HAP-1 (cell line): Measurements from ENCODE around the gene ATAD2B.
"Not testable (repeated sequence)": the region's sequence is repeated elsewhere in the genome, so short reads cannot be mapped to it uniquely, and the experiment has no call there.

Source experiments
- DNase-seq, 2 experiments: peaks; one replicate each; pipeline ENCODE4 v3.0.0-alpha.2; 2016 to 2020; ENCODE audit warnings: low spot score in 2 of 2
- H3K27me3 ChIP-seq: fragments of 250-450 bp; sonication (Bioruptor Pico); 2 replicates; pipeline ENCODE4 v1.5.1; 2020; ENCODE audit warnings: low read depth, mild to moderate bottlenecking, moderate library complexity
- H3K36me3 ChIP-seq: fragments of 250-450 bp; sonication (Bioruptor Pico); replicated peaks from 2 replicates; pipeline ENCODE4 v1.5.1; 2020; ENCODE audit warnings: mild to moderate bottlenecking
- H3K4me1 ChIP-seq: fragments of 250-450 bp; sonication (Bioruptor Pico); 2 replicates; pipeline ENCODE4 v1.5.1; 2020; ENCODE audit warnings: mild to moderate bottlenecking
- H3K4me3 ChIP-seq: fragments of 250-450 bp; sonication (Bioruptor Pico); 2 replicates; pipeline ENCODE4 v1.5.1; 2020; ENCODE audit warnings: mild to moderate bottlenecking, moderate library complexity
- H3K9me3 ChIP-seq: fragments of 250-450 bp; sonication (Bioruptor Pico); 2 replicates; pipeline ENCODE4 v1.5.1; 2020; ENCODE audit warnings: mild to moderate bottlenecking, moderate library complexity
- in situ Hi-C: fragments of 300-500 bp; cut with MboI; formaldehyde crosslinking; loops from 3 replicates; pipeline ENCODE4 v1.14.3; 2020; ENCODE audit warnings: low sequenced_read_pairs, inconsistent platforms, mixed read lengths

ATAD2B gene

DNA sequence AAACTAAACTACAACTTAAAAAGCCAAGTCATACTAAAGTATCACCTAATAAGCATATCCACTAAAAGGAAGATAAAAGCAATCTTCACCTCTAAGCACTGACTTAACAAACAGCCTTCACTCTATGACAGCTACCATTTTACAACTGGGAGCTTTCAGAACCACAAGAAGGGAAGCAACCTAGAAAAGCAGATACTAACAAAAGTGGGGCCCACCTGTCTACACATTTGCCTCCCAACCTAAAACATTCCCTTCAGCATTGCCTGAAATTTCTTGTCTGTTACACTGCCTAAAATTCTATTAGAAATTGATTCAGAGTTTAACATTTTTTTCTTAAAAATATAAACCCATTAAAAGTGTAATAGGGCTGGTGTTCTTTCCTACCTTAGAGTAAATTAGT, 172.0 kb downstream of the ATAD2B start:
- no peak for DNase-seq
- Histone ChIP-seq H3K36me3 (peaks cover 3% of the 10 kb centered on the region; the same call in 1 of the 2 replicates), H3K4me1 (peaks cover 29% of the 10 kb centered on the region), H3K27me3 (no peaks in the 10 kb centered on the region), H3K4me3 (no peak overlapping the region), H3K9me3 (no peaks in the 10 kb centered on the region)
- in situ Hi-C loops = no loop called here

DNA sequence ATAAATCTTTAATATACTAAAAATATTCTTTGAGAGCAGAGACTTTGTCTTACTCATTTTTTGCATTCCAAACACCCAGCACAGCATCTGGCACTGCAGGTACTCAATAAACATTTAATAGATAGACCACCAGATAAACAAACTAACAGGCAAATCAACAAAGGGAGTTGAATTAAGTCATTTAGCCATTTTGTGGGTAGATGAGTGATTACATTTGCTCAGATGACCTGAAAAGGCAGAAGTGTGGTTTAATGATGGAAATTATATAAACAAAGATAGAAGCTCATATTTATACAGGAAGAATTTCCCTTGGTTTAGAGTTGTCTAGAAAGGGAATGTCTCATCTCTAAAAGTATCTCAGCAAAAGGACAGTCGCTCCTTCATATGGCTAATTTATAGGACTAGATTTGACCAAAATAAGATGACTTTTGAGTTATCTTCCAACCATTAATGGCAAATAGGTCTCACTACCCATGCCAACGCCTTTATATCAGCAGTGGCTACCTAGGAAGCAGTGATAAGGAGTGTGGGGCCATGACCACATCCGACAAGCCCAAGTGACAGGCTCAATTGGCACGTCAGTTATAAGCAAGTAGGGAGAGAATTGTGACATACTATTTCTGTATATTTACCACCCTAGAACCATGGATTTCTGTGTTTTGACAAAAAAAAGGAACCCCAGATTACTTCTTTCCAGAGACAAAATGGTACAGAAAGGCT, 173.5 kb downstream of the ATAD2B start:
- Histone ChIP-seq H3K36me3 (peaks cover 3% of the 10 kb centered on the region; the same call in 1 of the 2 replicates), H3K27me3 (no peaks in the 10 kb centered on the region), H3K4me3 (no peak overlapping the region), H3K9me3 (no peaks in the 10 kb centered on the region), H3K4me1 (peaks cover 29% of the 10 kb centered on the region)
- in situ Hi-C loops = no loop called here
- no peak for DNase-seq

DNA sequence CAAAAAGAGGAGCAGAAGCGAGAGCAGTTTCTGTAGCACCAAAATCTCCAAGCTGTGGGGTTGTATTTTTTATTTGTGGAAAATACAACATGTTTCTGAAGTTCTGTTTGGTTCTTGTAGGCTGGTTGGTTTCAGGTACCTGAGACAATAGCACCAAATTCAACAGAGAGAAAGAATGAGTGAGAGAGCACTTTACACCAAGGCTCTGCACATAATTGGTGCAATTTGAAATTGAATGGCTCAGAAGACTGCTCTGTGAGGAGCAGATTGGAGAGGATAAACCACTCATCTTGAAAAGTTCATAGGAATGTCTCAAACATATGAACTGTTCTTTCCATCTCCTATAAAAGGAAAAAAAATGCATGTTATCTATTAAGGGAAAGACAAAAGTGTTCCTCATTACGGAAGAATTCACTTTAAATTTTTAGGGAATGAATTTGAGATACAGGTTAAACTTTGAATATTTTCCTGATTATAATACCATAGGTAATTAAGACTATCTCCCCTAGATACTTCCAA, 175.1 kb downstream of the ATAD2B start:
- H3K4me3 ChIP-seq = no peak overlapping the region
- in situ Hi-C loops = no loop called here

GRCh38 chr2:23746141-23746863, 180.6 kb downstream of the ATAD2B start:
- in situ Hi-C loops = no loop called here
- H3K27me3 ChIP-seq = no peaks in the 10 kb centered on the region
- no peaks in the 10 kb centered on the region for H3K36me3 ChIP-seq
- H3K9me3 ChIP-seq = no peaks in the 10 kb centered on the region
- H3K4me3 ChIP-seq = no peak overlapping the region
- H3K4me1 ChIP-seq = no peaks in the 10 kb centered on the region
- no peak for DNase-seq

More for the DNA sequence above, 175.1 kb downstream of the ATAD2B start:
- H3K27me3 ChIP-seq = no peaks in the 10 kb centered on the region
- no peaks in the 10 kb centered on the region for H3K9me3 ChIP-seq
- no peak for DNase-seq
- H3K4me1 ChIP-seq = peaks cover 23% of the 10 kb centered on the region
- no peaks in the 10 kb centered on the region; the same call in 1 of the 2 replicates for H3K36me3 ChIP-seq

DNA sequence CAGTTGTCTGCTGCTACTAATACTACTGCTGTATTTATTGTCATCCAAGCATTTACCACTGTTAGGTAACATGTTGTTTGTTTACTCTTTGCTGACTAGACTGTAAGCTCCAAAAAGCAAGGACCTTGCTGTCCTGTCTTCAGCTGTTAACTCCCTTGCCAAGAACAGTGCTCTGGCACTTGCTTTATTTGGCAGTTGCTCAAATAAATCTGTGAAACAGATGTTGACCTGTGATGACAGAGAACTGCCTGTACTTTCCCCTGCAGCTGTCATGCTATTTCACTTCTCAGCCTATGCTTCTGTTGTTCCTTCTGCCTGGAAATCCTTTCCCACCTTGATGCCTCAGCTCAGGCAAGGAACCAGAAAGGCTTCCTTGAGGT, 181.2 kb downstream of the ATAD2B start:
- H3K36me3 ChIP-seq = no peaks in the 10 kb centered on the region
- no peaks in the 10 kb centered on the region for H3K4me1 ChIP-seq
- H3K27me3 ChIP-seq = no peaks in the 10 kb centered on the region
- no peak overlapping the region for H3K4me3 ChIP-seq
- H3K9me3 ChIP-seq = no peaks in the 10 kb centered on the region
- DNase-seq = no peak
- in situ Hi-C loops = no loop called here

DNA sequence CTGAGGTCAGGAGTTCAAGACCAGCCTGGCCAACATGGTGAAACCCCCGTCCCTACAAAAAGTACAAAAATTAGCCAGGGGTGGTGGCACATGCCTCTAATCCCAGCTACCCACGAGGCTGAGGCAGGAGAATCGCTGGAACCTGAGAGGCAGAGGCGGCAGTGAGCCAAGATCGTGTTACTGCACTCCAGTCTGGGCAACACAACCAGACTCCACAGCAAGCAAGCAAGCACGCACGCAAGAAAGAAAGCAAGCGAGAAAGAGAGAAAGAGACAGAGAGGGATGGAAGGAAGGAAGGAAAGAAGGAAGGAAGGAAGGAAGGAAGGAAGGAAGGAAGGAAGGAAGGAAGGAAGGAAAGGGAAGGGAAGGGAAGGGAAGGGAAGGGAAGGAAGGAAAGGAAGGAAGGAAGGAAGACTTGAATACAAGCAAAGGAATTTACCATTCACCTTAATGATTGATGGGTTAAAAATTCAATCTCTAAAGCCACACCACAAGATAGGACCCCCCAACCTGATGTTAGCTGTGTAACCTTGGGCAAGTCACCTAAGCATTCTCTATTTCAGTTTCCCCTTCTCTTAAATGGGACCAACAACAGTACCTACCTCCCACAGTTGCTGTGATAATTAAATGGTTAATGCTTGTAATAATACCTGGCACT, 181.7 kb downstream of the ATAD2B start:
- Histone ChIP-seq H3K4me3 (no peak overlapping the region), H3K4me1 (no peaks in the 10 kb centered on the region), H3K27me3 (no peaks in the 10 kb centered on the region), H3K9me3 (no peaks in the 10 kb centered on the region), H3K36me3 (no peaks in the 10 kb centered on the region)
- no peak for DNase-seq
- in situ Hi-C loops = no loop called here

DNA sequence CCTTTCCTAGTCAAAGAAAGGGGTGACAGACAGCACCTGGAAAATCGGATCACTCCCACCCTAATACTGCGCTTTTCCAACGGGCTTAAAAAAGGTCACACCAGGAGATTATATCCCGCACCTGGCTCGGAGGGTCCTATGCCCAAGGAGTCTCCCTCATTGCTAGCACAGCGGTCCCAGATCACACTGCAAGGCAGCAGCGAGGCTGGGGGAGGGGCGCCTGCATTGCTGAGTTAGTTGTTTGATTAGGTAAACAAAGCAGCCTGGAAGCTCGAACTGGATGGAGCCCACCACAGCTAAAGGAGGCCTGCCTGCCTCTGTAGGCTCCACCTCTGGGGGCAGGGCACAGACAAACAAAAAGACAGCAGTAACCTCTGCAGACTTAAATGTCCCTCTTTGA, 190.1 kb downstream of the ATAD2B start:
- H3K4me1 ChIP-seq, H3K36me3 ChIP-seq, H3K27me3 ChIP-seq, in situ Hi-C loops, DNase-seq, H3K4me3 ChIP-seq, H3K9me3 ChIP-seq: not testable (repeated sequence)

DNA sequence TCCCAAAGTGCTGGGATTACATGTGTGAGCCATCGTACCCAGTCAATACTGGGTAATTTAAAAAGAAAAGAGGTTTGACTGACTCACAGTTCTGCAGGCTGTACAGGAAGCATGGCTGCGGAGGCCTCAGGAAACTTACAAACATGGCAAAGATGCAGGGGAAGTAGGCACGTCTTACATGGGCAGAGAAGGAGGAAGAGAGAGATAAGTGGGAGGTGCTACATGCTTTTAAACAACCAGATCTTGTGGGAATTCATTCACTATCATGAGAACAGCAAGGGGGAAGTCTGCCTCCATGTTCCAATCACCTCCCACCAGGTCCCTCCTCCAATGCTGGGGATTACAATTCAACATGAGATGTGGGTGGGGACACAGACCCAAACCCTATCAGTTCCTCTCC, 192.5 kb downstream of the ATAD2B start:
- no peaks in the 10 kb centered on the region for H3K9me3 ChIP-seq
- no peaks in the 10 kb centered on the region for H3K36me3 ChIP-seq
- peaks cover 5% of the 10 kb centered on the region; the same call in 1 of the 2 replicates for H3K4me1 ChIP-seq
- no peak overlapping the region for H3K4me3 ChIP-seq
- DNase-seq = no peak
- H3K27me3 ChIP-seq = no peaks in the 10 kb centered on the region
- in situ Hi-C loops = no loop called here

GRCh38 chr2:23723029-23723428, 203.9 kb downstream of the ATAD2B start:
- in situ Hi-C loops, H3K36me3 ChIP-seq, DNase-seq, H3K4me3 ChIP-seq, H3K9me3 ChIP-seq, H3K4me1 ChIP-seq, H3K27me3 ChIP-seq: not testable (repeated sequence)

- H3K9me3 ChIP-seq = no peaks in the 10 kb centered on the region
- no peaks in the 10 kb centered on the region for H3K27me3 ChIP-seq
- no peaks in the 10 kb centered on the region for H3K36me3 ChIP-seq
- H3K4me3 ChIP-seq = no peak overlapping the region
- no peaks in the 10 kb centered on the region for H3K4me1 ChIP-seq
- no peak for DNase-seq
- in situ Hi-C loops = no loop called here
These were observed 204.7 kb downstream of the ATAD2B start for GRCh38 chr2:23722255-23722654.

- no peaks in the 10 kb centered on the region for H3K27me3 ChIP-seq
- no peak for DNase-seq
- no peaks in the 10 kb centered on the region for H3K36me3 ChIP-seq
- H3K9me3 ChIP-seq = no peaks in the 10 kb centered on the region
- H3K4me1 ChIP-seq = no peaks in the 10 kb centered on the region
- H3K4me3 ChIP-seq = no peak overlapping the region
- in situ Hi-C loops = no loop called here
These were observed 205.5 kb downstream of the ATAD2B start for GRCh38 chr2:23721454-23721826.

DNA sequence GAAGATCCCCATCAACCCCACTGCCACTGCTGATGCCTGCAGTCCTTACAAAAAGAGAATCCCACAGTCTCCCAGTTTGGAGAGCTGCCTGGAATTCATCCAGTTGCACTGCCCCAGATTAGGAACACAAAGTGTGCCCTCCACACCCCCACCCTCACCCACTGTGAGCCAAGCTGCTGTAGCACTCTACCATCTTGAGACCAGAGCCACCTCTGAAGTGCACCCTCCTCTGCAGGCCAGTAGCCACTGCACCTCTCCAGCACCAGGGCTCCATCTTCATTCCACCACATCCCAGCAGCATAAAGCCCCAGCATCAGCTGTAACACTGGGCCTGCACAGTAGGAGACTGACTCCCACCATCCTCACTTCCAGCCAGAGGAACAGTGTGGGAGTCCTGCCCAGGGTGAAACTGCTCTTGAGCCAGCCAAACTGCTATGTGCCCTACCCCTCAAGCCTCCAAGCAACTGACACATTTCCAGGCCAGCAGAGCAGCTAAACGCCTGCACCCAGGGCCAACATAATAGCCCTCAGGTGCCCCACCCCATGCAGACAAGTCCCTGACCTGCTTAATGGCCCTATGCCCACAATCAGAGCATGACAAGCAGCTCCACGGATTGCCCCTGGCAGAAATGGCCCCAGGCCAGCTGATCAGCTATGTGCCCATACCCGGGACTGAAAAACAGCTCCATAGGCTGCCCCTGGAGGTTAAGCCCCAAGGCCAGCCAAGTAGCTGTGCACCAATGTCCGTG, 206.0 kb downstream of the ATAD2B start:
- no peak overlapping the region for H3K4me3 ChIP-seq
- H3K36me3 ChIP-seq = no peaks in the 10 kb centered on the region
- no peaks in the 10 kb centered on the region for H3K9me3 ChIP-seq
- H3K27me3 ChIP-seq = no peaks in the 10 kb centered on the region
- DNase-seq = no peak
- in situ Hi-C loops = no loop called here
- H3K4me1 ChIP-seq = no peaks in the 10 kb centered on the region

- no peaks in the 10 kb centered on the region for H3K27me3 ChIP-seq
- H3K36me3 ChIP-seq = no peaks in the 10 kb centered on the region
- no peak overlapping the region for H3K4me3 ChIP-seq
- DNase-seq = no peak
- in situ Hi-C loops = no loop called here
- H3K9me3 ChIP-seq = no peaks in the 10 kb centered on the region
- no peaks in the 10 kb centered on the region for H3K4me1 ChIP-seq
These were observed 207.2 kb downstream of the ATAD2B start for GRCh38 chr2:23719716-23720115.
